Thyroid gland (tissue), 4 donors: ENCODE results near the gene COL17A1.

ENCODE experiments used
- CTCF ChIP-seq, 6 experiments: fragments of 200-600 bp in 3 of 6; fragments of 450-650 bp in 3 of 6; sonication (generic) in 3 of 6; IDR thresholded peaks; one replicate each; pipeline ENCODE4 v1.5.1; 2016 to 2019; ENCODE audit warnings: antibody characterized with exemption in 6 of 6, mild to moderate bottlenecking in 2 of 6, inconsistent platforms in 1 of 6, moderate library complexity in 1 of 6
- POLR2A ChIP-seq, 2 donors: fragments of 450-650 bp; IDR thresholded peaks; one replicate each; pipeline ENCODE4 v1.6.1; 2017; ENCODE audit warnings: antibody characterized with exemption in 2 of 2, mild to moderate bottlenecking in 2 of 2, moderate library complexity in 1 of 2

- TF ChIP-seq POLR2A (IDR thresholded peaks at IDR 0.05): peak; percentile 79 to 97
- TF ChIP-seq CTCF (IDR thresholded peaks at IDR 0.05): peak in 5 of 6 experiments; percentile 41 to 67 (median 52)
Measured at GRCh38 chr10:104121485-104122224, 36.0 kb upstream of the COL17A1 start, which contains the start of gene SFR1.
